Smooth muscle cell (in vitro differentiated cells): ENCODE results near the gene FOXC2. TPM values are rescaled to one million over a fixed set of nuclear protein-coding genes. Genes with fewer than 3 reads are reported as not detected.

Source experiments
- DNase-seq: peaks from one replicate; lab custom pipeline; 2025; ENCODE audit not compliant: unreplicated experiment; lab: John Stamatoyannopoulos, UW
- H2AFZ ChIP-seq: fragments of 200-600 bp; sonication (generic); 2 replicates; pipeline ENCODE4 v1.6.0; 2016; ENCODE audit warnings: antibody characterized with exemption, low read depth, mild to moderate bottlenecking
- H3F3A ChIP-seq: fragments of 200-600 bp; sonication (generic); 2 replicates; pipeline ENCODE4 v1.6.0; 2017; ENCODE audit warnings: antibody characterized with exemption, low read depth
- H3K27ac ChIP-seq: fragments of 200-600 bp; sonication (generic); 2 replicates; pipeline ENCODE4 v1.5.1; 2016; ENCODE audit warnings: low read depth, mild to moderate bottlenecking
- H3K27me3 ChIP-seq: fragments of 200-600 bp; sonication (generic); 2 replicates; pipeline ENCODE4 v1.6.1; 2016; ENCODE audit warnings: low read depth, mild to moderate bottlenecking
- H3K36me3 ChIP-seq: fragments of 200-600 bp; sonication (generic); 2 replicates; pipeline ENCODE4 v1.5.1; 2016; ENCODE audit warnings: low read depth
- H3K4me1 ChIP-seq: fragments of 200-600 bp; sonication (generic); 2 replicates; pipeline ENCODE4 v1.5.1; 2016; ENCODE audit warnings: low read depth
- H3K4me2 ChIP-seq: fragments of 200-600 bp; sonication (generic); 2 replicates; pipeline ENCODE4 v1.6.0; 2016; ENCODE audit warnings: mild to moderate bottlenecking
- H3K4me3 ChIP-seq: fragments of 200-600 bp; sonication (generic); 2 replicates; pipeline ENCODE4 v1.5.1; 2016; ENCODE audit warnings: mild to moderate bottlenecking
- H3K79me2 ChIP-seq: fragments of 200-600 bp; sonication (generic); 2 replicates; pipeline ENCODE4 v1.6.0; 2016; ENCODE audit warnings: low read depth, mild to moderate bottlenecking
- H3K9ac ChIP-seq: fragments of 200-600 bp; sonication (generic); 2 replicates; pipeline ENCODE4 v1.6.0; 2016; ENCODE audit warnings: low read depth
- H3K9me3 ChIP-seq: fragments of 200-600 bp; sonication (generic); replicated peaks from 2 replicates; pipeline ENCODE4 v1.5.1; 2016; ENCODE audit warnings: low read depth
- H4K20me1 ChIP-seq: fragments of 200-600 bp; sonication (generic); 2 replicates; pipeline ENCODE4 v1.6.0; 2016; ENCODE audit warnings: low read depth
- WGBS: methylation state at CpG from one replicate; pipeline ENCODE4 v1.1.7; 2016; ENCODE audit warnings: low lambda C conversion rate; 5-methylcytosine and 5-hydroxymethylcytosine counted together
- polyA plus RNA-seq: library from polyadenylated mRNA; unstranded; fragments of >200 nt; fragmentation: Nextera tagmentation; extraction: Ambion mirVana; gene quantifications from 2 replicates; pipeline ENCODE4 v1.2.1, GENCODE V29; 2016
- total RNA-seq: library from RNA; depleted of rRNA; stranded (reverse); fragments of >200 nt; gene quantifications from 2 replicates; pipeline ENCODE4 v1.2.3, GENCODE V29; 2014
- TF ChIP-seq, protein P1 (sequence below): fragments of 200-600 bp; sonication (generic); IDR thresholded peaks from 2 replicates; pipeline ENCODE4 v1.5.1; 2017; ENCODE audit warnings: borderline replicate concordance, mild to moderate bottlenecking, antibody characterized with exemption; ENCODE audit not compliant: insufficient read depth, poor library complexity, severe bottlenecking

FOXC2 gene
- total RNA-seq (2.7 and 2.8 TPM in 2 replicates), polyA plus RNA-seq (18.0 and 18.1 TPM in 2 replicates)

DNA sequence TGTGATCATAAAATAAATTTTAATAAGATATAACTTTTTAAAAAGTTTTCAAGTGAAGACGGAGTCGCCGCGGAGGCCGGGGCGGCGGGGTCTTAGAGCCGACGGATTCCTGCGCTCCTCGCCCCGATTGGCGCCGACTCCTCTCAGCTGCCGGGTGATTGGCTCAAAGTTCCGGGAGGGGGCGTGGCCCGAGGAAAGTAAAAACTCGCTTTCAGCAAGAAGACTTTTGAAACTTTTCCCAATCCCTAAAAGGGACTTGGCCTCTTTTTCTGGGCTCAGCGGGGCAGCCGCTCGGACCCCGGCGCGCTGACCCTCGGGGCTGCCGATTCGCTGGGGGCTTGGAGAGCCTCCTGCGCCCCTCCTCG lies at the start of gene FOXC2:
TSS of gene FOXC2 (plus strand) at position 229 of the 365 bp plus-strand sequence. CDS start 507 bp downstream, outside the sequence.
- Histone ChIP-seq H4K20me1 (peaks cover 24% of the 10 kb centered on the region), H3K4me2 (peak within 1 kb of the TSS; percentile 93), H3K9me3 (no peaks in the 10 kb centered on the region), H3F3A (no peaks in the 10 kb centered on the region), H3K4me1 (peaks cover 42% of the 10 kb centered on the region), H3K4me3 (peak within 1 kb of the TSS; percentile 67), H3K36me3 (no peaks in the 10 kb centered on the region), H3K27ac (peak within 1 kb of the TSS; percentile 55), H3K9ac (peak within 1 kb of the TSS; percentile 52), H2AFZ (peak within 1 kb of the TSS; percentile 82), H3K79me2 (peaks cover 24% of the 10 kb centered on the region), H3K27me3 (peaks cover 30% of the 10 kb centered on the region)
- under 1% methylated on average over 30 of the region's 30 CpGs for WGBS
- peak; percentile 72 for DNase-seq
- TF ChIP-seq, protein P1, sequence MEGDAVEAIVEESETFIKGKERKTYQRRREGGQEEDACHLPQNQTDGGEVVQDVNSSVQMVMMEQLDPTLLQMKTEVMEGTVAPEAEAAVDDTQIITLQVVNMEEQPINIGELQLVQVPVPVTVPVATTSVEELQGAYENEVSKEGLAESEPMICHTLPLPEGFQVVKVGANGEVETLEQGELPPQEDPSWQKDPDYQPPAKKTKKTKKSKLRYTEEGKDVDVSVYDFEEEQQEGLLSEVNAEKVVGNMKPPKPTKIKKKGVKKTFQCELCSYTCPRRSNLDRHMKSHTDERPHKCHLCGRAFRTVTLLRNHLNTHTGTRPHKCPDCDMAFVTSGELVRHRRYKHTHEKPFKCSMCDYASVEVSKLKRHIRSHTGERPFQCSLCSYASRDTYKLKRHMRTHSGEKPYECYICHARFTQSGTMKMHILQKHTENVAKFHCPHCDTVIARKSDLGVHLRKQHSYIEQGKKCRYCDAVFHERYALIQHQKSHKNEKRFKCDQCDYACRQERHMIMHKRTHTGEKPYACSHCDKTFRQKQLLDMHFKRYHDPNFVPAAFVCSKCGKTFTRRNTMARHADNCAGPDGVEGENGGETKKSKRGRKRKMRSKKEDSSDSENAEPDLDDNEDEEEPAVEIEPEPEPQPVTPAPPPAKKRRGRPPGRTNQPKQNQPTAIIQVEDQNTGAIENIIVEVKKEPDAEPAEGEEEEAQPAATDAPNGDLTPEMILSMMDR, result no peak

DNA sequence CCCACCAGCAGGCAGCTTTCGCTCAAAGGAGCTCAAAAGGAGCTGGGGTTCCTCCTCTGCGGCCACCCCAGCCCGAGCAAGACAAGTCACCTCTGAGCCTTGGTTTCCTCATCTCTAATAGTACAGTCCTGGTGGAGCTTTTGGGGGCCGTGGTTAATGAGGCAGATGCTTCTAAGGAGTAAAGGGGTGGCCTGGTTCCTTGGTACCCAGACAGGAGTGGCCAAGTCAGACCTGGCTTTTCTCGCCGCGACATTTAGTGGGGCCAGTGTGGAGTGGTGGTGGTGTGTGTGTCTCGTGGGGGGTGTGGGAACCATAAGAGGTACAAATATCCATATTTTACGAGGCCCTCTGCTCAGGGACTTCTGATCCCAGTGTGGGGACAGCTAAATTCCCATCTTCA lies 49.6 kb upstream of the FOXC2 start:
- Histone ChIP-seq H3K27ac (peak overlapping the region; percentile 83), H4K20me1 (peaks cover 37% of the 10 kb centered on the region), H3K9me3 (no peaks in the 10 kb centered on the region), H3F3A (peaks cover 6% of the 10 kb centered on the region), H3K4me1 (peaks cover 6% of the 10 kb centered on the region), H3K4me2 (peak overlapping the region; percentile 89), H3K9ac (no peak overlapping the region), H3K79me2 (peaks cover 43% of the 10 kb centered on the region), H3K27me3 (peaks cover 38% of the 10 kb centered on the region), H2AFZ (no peak overlapping the region), H3K36me3 (no peaks in the 10 kb centered on the region), H3K4me3 (peak overlapping the region; percentile 73)
- WGBS, result 38% methylated on average over 9 of the region's 9 CpGs
- no peak for DNase-seq
- TF ChIP-seq, protein P1, result no peak

DNA sequence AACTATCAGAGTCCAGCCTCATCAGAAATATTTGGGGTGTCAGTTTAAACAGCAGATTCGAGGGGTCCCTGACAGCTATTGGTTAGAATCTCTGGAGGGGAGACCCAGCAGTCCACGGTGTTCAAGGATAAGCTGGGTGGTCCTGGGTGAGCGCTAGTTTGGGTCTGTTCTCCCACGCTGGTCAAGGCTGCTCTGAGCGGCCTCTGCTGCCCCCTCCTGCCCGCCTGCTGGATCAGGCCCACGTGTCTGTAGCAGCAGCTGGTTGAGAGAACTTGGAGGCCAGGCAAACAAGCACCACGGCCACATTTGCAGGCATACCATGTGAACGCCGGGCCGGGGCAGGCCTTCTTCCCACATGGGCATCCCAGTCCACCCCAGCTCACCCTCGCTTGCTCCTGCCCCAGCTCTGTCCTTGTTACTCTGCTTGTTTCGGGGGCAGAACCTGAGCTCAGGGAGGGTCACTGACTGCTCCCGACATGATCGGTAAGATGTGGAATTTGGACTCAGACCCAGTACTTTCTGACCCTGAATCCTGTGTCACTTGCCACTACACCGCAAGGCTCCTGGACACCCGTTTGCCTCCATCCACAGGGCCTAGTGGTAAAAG lies 48.9 kb upstream of the FOXC2 start:
- H3K36me3 ChIP-seq, result no peaks in the 10 kb centered on the region
- peaks cover 37% of the 10 kb centered on the region for H3K27me3 ChIP-seq
- peaks cover 6% of the 10 kb centered on the region for H3K4me1 ChIP-seq
- H3F3A ChIP-seq, result peaks cover 6% of the 10 kb centered on the region
- H4K20me1 ChIP-seq, result peaks cover 29% of the 10 kb centered on the region
- 36% methylated on average over 15 of the region's 17 CpGs for WGBS
- peak; percentile 31 for DNase-seq
- no peaks in the 10 kb centered on the region for H3K9me3 ChIP-seq
- H3K4me3 ChIP-seq, result no peak overlapping the region
- H3K27ac ChIP-seq, result no peak overlapping the region
- no peak overlapping the region for H3K9ac ChIP-seq
- peak overlapping the region; percentile 89 for H3K4me2 ChIP-seq
- TF ChIP-seq, protein P1, result peak; percentile 79
- peaks cover 36% of the 10 kb centered on the region for H3K79me2 ChIP-seq
- H2AFZ ChIP-seq, result no peak overlapping the region

DNA sequence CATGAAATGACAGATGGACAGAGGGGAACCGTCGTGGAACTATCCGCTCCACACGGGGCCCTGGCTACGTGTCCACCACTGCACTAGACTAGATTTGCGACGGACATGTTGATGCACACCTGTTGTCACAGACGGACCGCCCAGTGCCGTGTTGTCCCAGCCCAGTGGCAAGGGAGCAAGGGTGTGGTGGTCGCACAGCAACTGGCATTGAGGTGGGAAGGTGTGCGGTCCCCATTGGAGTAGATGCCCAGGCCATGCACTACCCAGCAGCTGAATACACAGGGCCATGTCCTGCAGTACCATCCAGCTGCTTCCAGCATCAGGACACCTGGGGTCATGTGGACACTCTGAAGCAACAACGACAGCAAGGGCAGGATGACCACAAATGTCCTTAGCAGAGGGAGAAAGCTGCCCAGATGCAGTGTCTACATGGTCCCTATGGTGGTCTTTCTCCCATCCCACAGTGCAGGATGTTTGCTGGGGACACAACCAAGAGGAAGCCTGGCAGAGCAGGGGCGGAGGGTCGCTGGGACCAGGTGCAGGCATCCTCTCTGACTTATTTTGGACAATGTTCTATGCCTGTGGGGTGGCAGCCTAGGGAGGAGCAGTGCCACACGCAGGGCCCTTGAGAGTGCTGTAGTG lies 47.5 kb upstream of the FOXC2 start:
- Histone ChIP-seq H3K9me3 (no peaks in the 10 kb centered on the region), H3K4me2 (no peak overlapping the region), H3K9ac (no peak overlapping the region), H3K27me3 (peaks cover 23% of the 10 kb centered on the region), H3K4me1 (peaks cover 6% of the 10 kb centered on the region), H2AFZ (no peak overlapping the region), H3K36me3 (no peaks in the 10 kb centered on the region), H3K27ac (no peak overlapping the region), H3K4me3 (no peak overlapping the region), H3F3A (peaks cover 6% of the 10 kb centered on the region), H3K79me2 (peaks cover 22% of the 10 kb centered on the region), H4K20me1 (peaks cover 16% of the 10 kb centered on the region)
- 91% methylated on average over 16 of the region's 16 CpGs for WGBS
- no peak for DNase-seq
- TF ChIP-seq, protein P1, result no peak
